Fibroblast of skin of back (primary cell): ENCODE results near the gene RFX8.
"Not testable (repeated sequence)": the region's sequence is repeated elsewhere in the genome, so short reads cannot be mapped to it uniquely, and the experiment has no call there.

Source experiments
- DNase-seq: peaks from one replicate; pipeline ENCODE4 v3.0.0-alpha.2; 2013

Gene RFX8

DNA sequence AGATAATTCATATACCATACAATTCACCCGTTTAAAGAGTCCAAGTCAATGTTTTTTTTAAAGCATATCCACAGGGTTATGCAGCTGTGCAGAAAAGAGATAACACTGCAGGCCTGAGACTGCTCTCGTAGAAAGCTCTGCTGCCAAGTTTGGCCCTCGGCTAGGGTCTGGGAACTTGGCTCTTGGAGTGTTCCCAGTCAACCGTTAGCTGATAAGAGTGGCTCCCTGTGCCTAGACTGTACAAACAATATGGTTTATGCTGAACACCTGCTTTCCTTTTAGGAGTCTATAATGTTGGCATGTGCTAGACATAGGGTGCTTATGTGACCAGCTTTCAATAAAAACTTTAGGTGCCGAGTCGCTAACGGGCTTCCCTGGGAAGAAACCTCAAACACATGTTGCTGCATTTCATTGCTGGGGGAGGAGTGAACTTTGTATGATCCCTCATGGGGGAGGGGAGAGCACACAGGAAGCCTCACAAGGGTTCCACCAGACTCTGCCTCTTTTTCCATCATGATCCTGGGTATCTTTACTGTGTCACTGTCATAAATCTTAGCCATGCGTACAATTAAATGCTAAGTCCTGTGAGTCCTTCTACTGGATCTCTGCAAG lies 34.7 kb downstream of the RFX8 start:
- DNase-seq: peak; percentile 40

GRCh38 chr2:101439716-101440115 lies 35.2 kb downstream of the RFX8 start:
- DNase-seq: no peak

DNA sequence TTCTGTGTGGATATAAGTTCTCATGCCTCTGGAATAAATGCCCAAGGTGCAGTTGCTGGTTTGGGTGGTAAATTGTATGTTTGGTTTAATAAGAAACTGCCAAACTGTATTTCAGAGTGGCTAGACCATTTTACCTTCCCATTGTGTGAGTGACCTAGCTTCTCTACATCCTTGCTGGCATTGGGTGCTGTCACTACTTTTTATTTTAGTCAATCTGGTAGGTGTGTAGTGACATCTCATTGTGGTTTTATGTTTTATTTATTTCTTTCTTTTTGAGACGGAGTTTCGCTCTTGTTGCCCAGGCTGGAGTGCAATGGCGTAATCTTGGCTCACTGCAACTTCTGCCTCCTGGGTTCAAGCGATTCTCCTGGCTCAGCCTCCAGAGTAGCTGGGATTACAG lies 36.4 kb downstream of the RFX8 start:
- not testable (repeated sequence) for DNase-seq

- DNase-seq: peak; percentile 63
Measured at GRCh38 chr2:101435001-101435862, 39.7 kb downstream of the RFX8 start.

DNA sequence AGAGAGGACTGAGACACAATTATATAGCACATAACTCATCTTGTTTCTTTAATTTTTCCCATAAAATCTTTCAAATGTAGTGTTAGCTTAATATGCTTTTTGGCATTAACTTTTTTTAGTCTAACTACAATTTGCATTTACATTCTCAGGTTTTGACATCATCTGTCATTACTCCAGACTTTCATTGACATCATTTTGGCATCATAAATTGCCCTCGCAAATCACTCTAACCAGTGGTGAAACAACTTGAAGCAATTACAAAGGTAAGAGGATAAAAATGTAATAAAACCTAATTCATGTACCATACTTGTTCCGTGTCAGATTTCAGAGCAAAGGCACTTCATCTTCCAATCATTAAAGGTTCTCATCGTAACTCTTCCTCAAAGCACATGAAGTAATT lies 41.4 kb downstream of the RFX8 start:
- no peak for DNase-seq

GRCh38 chr2:101432411-101433181 lies 42.3 kb downstream of the RFX8 start:
- DNase-seq: peak; percentile 50

DNA sequence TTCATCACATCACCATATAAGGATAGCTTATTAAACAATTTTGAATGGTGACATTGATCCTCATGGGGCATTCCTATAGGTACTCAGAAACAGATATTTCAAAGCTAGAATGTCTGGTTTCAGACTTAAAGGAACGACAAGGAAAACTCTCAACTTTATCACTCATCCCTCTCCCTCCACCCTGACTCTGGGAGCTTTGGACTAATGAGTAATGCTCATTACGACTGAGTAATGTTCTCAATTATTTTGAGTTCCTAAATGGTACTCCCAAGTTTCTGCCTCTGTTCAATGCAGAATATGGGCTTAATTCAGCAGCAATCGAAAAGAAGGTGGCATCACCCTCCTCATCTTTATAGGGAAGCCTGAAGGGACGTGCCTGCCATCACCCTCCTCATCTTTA lies 43.4 kb downstream of the RFX8 start:
- DNase-seq: peak; percentile 11

- DNase-seq: no peak
Measured at GRCh38 chr2:101430156-101430555, 44.8 kb downstream of the RFX8 start.

DNA sequence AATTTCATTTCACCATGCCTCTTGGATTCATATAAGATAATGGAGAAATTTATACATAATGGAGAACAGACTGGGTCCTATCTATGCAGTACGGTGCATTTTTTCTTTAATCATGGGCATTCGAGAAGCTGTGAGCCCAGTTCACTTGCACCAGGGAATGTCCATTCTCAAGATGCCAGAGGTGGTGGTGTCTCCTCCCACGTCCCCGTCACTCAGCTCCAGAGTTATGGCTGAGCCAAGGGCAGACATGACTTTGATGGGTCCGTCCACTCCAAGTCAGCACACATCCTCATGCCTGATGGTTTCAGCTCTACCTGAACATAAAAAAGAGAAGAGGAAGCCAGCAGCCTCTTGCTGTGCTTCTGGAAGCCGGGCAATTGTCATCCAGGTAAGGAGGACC lies 45.5 kb downstream of the RFX8 start:
- DNase-seq: no peak

DNA sequence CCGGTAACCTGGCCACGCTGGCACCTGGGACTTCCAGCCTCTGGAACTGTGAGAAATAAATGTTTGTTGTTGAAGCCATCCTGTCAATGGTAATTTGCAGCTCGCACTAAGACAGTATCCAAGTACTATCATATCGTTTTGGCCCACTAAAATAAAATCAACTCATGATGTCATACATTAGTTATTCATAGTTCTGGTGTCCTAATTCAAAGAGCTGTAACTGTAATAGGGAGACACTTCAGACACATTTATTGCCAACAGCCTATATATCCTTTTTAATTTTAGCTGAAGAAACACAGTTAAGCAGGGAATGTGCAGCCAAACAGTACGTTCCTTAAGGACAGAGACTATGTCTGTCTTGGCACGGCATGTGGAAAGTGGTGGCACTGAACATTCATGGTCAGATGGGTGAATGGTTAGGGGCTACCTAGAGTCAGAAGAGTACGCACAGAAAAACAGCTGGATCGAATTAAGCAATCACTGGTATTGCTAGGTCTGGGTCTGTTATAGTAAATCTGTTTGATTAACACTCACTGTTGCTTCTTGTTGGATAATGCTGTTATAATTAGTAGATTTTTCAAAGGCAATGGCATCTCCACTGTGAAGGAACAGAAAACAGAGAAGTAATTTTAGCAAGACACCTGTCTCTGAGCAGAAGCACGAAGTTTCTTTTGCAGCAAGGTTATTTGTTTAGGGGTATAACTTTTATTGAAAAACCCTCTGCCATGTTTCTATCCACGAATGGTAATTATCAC lies 46.3 kb downstream of the RFX8 start:
- no peak for DNase-seq

- DNase-seq: no peak
Measured at GRCh38 chr2:101427743-101428142, 47.2 kb downstream of the RFX8 start.

- DNase-seq: no peak
Measured at GRCh38 chr2:101427240-101427639, 47.7 kb downstream of the RFX8 start.

GRCh38 chr2:101426822-101427221 lies 48.1 kb downstream of the RFX8 start:
- no peak for DNase-seq

DNA sequence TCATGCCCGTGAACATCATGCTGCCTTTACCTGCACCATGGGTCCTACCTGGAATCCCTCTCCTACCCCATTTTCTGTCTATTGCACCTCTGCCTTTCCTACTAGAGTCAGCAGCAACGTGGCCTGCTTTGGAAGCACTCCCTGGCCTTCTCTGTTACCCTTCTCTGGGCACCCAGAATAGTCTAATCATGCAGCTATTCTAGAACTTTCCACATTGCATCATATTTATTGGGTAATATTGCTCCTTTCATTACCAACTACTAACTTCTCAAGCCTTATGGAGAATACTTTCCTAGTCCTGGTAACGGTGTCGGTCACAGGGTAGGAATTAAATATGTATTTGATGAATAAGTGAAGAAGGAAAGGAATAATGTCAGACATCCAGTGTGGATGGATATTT lies 54.3 kb downstream of the RFX8 start:
- no peak for DNase-seq

- peak; percentile 62 for DNase-seq
Measured at GRCh38 chr2:101419096-101419663, 55.7 kb downstream of the RFX8 start.

- no peak for DNase-seq
Measured at GRCh38 chr2:101418460-101419095, 56.3 kb downstream of the RFX8 start.

DNA sequence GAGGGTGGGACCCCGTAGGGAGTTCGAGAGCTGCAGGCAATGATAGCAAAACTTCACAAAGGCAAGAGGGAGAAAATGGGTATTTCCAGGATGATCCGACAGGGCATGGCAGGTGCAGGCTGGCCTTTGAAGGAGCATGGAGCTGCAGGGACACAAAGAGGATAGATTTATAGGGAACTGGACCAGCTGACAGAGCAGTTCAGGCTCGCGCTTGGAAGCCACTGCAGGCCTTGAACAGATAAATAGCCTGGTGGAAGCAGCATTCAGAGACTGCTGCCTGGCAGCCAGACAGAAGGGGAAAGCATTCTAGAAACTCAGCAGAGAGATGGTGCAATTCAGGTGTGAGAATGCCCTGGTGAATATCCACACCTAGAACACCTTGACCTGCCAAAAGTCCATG lies 58.3 kb downstream of the RFX8 start:
- DNase-seq: no peak

DNA sequence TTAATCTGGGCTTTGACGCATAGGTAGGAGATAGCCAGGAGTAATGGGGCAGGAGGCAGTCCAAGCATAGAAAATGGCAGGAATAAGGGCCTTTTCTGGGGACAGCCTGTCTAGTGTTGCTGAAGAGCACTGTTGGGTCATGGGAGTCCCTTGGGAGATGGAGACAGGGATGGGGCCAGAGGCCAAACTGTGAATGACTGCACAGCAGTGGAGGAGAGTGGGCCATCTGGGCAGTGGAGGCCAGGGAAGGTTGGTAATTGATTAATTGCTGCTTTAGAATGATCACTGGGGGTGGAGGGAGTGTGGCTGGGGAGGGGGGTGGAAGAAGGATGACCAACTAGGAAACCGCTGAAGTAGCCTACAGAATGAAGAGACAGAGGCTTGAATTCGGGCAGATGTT lies 59.0 kb downstream of the RFX8 start:
- no peak for DNase-seq

DNA sequence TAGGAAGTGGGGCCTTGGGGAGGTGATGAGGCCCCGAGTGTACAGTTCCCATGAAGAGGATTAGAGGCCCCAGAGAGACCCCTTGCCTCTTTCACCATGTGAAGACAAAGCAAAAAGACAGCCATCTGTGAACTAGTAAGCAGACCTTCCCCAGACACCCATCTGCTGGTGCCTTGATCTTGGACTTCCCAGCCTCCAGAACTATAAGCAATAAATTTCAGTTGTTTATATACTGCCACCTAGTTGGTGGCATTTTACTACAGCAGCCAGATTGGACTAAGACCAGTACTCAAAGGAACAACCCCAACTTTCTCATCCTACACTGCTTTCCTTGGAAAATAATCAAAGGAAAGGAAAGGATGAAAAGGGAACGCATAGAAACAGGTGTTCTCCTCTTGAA lies 59.7 kb downstream of the RFX8 start:
- no peak for DNase-seq

- DNase-seq: no peak
Measured at GRCh38 chr2:101412092-101412694, 62.7 kb downstream of the RFX8 start.

- DNase-seq: no peak
Measured at GRCh38 chr2:101410746-101411145, 64.2 kb downstream of the RFX8 start.
